GM12873 (cell line): ENCODE results near the gene CHN2.

Source experiments
- CTCF ChIP-seq: IDR thresholded peaks from 2 replicates; pipeline ENCODE4 v1.5.1; 2012; ENCODE audit warnings: low read depth, mild to moderate bottlenecking, moderate library complexity, low read length, control low read depth; ENCODE audit not compliant: insufficient read depth; ENCODE audit errors: missing control alignments

CHN2 gene

DNA sequence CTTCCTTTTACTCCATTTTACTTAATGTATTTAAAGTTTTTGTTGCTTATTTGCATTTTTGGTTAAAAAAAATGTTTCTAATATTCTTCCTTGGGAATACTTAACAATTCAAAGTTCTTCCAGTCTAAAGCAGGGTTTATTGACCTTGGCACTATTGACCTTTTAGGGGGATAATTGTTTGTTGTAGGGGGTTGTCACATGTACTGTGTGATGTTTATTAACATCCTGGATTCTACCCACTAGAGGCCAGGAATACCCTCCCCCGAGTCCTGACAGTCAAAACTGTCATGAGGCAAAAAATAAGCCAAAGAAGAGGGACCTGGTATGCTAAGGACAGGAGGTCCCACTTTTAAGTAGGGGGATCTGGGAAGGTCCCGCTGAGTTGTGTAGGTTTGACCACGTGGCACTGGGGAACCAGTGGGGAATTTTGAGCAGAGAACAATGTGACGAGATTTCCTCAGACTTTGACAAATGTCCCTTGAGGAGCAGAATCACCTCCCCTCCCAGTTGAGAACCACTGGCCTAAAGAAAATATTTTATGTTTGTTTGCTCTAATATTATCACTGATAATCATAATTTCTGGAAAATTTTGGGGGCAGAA lies 190.7 kb downstream of the CHN2 start:
- TF ChIP-seq CTCF, result no peak

GRCh38 chr7:29386196-29386765 lies 191.7 kb downstream of the CHN2 start:
- no peak for TF ChIP-seq CTCF

GRCh38 chr7:29391262-29391661 lies 196.7 kb downstream of the CHN2 start:
- TF ChIP-seq CTCF, result no peak

DNA sequence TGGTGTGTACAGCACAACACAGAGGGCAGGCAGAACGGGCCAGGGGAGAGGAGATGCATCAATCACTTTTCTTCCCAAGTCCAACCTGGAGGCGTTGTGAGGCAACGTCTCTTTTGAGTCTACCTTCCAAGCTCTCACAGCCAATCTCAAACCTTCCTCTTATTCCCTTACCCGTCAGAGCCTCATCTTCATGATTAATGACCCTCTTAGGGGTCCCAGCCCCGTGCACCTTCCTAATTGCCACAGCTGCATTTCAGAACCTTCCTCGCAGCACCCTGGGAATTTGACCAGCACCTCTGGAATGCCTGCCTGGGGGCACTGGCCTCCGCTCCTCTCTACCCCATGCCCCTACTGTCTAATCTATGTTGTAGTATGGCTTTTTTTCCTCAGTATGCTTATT lies 199.7 kb downstream of the CHN2 start:
- no peak for TF ChIP-seq CTCF

DNA sequence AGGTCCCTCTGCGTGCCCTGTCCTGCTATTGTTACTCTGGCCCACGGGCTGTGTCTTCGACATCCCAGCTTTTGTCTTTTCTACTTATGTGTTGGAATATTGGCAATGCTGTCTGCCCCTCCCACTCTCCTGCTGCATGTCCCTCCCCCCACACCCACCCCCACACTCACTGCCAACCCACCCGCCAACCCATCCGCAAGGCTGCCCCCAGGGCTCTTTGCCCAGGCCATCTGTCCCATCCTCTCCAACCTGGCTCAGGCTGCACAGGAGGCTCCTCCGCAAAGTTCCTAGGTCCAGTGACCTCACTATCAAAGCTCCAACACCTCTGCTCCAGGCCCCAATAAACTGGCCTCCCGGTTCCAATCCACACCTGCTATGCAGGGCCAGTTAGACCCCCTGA lies 202.0 kb downstream of the CHN2 start:
- TF ChIP-seq CTCF, result no peak

DNA sequence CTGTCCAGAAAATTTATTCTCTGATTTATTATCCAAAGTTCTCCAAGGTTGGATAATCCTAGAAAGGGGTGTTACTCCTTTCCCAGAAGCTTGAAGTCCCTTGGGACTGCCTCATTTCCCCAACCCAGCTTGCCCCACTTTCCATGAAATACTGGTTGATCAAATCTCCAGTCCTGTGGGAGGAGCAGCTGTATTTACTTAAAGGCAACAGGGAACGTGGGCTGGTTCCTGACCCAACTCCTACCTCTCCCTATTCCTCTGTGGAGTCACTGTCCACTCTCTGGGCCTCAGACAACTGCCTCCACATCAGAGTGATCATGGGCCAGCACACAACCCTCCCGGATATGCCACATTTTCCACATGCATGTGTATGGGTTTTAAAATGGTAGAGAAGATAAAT lies 202.8 kb downstream of the CHN2 start:
- TF ChIP-seq CTCF, result no peak

DNA sequence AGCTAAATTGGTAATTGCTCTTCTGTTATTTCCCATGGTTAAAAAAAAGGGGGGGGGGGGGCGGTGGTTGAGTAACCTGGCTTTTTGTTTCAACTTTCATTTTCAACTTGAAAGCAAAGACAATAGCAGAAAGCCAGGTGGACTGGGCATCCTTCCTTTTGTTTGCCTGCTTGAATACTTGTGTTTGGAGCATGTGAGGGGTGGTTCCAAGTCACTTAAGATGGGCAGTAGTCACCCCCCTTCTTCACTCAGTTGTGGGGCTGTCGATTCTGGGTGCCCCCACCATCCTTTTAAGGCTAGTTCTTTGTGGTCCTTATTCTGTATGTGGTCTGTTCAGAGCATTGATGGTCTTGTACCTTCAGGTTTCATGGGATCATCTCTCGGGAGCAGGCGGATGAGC lies 203.4 kb downstream of the CHN2 start:
- no peak for TF ChIP-seq CTCF
